ENCODE data around the gene RASSF3.

DNA sequence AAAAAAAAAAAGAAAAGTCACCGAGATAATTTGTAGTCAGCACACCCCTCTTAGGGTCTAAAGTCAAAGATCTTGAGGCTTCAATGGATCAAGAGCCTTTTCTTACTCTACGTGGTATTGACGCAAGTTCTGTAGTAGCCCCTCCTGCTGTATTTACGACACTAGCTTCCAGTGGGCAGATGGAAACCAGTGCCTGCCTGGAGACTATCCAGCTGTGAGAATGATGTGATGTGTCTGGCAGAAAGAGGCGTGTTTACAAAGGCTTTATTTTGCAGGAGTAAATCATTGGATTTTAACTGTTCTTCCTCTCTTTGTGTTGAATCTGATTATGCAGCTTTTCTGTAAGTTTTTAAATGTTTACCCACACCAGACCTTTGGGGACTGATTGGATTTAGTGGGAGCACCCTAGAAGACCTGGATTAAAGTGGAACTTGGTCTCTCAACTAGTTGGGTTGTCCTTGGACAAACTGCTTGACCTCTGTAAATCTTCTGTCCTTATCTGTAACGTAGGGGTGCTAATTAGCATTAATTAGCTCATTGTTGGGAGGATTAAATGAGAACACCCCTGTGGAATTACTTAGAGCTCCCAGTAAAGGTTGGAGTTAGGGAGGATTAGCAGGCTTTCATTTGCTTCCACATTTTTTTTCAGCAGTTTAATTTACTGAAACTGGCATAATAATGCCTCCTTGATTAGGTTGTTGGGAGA is 72.4 kb downstream of the RASSF3 start:
- TF ChIP-seq, protein P1, sequence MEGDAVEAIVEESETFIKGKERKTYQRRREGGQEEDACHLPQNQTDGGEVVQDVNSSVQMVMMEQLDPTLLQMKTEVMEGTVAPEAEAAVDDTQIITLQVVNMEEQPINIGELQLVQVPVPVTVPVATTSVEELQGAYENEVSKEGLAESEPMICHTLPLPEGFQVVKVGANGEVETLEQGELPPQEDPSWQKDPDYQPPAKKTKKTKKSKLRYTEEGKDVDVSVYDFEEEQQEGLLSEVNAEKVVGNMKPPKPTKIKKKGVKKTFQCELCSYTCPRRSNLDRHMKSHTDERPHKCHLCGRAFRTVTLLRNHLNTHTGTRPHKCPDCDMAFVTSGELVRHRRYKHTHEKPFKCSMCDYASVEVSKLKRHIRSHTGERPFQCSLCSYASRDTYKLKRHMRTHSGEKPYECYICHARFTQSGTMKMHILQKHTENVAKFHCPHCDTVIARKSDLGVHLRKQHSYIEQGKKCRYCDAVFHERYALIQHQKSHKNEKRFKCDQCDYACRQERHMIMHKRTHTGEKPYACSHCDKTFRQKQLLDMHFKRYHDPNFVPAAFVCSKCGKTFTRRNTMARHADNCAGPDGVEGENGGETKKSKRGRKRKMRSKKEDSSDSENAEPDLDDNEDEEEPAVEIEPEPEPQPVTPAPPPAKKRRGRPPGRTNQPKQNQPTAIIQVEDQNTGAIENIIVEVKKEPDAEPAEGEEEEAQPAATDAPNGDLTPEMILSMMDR (IDR thresholded peaks at IDR 0.05): no peak
- TF ChIP-seq POLR2A (IDR thresholded peaks at IDR 0.05) (no peak), EP300 (IDR thresholded peaks at IDR 0.05) (no peak)
